Transverse colon (tissue), 4 donors: Measurements from ENCODE around the gene ZNF205. TPM values are rescaled to one million over a fixed set of nuclear protein-coding genes. Genes with fewer than 3 reads are reported as not detected.
"Not testable (repeated sequence)": the region's sequence is repeated elsewhere in the genome, so short reads cannot be mapped to it uniquely, and the experiment has no call there.

Experiments used
- DNase-seq: peaks from one replicate; pipeline ENCODE4 v3.0.0-alpha.2; 2019
- H3K27ac ChIP-seq, 4 donors: fragments of 200-600 bp; sonication (generic); 2 replicates each; pipeline ENCODE4 v1.5.1; 2016 to 2018; ENCODE audit warnings: inconsistent platforms in 4 of 4
- H3K27me3 ChIP-seq: fragments of 200-600 bp; sonication (generic); 2 replicates; pipeline ENCODE4 v1.5.1; 2017; ENCODE audit warnings: inconsistent platforms
- H3K36me3 ChIP-seq, 4 donors: fragments of 200-600 bp; sonication (generic); 2 replicates each; pipeline ENCODE4 v1.5.1; 2017 to 2019; ENCODE audit warnings: inconsistent platforms in 4 of 4
- H3K4me1 ChIP-seq, 4 donors: fragments of 200-600 bp; sonication (generic); 2 replicates each; pipeline ENCODE4 v1.5.1; 2017 to 2020; ENCODE audit warnings: inconsistent platforms in 4 of 4
- H3K4me3 ChIP-seq, 4 donors: fragments of 200-600 bp; sonication (generic); 1 replicate in 1 of 4; 2 replicates in 3 of 4; pipeline versions ENCODE4 v1.5.1 to v1.6.1; 2017 to 2019; ENCODE audit warnings: inconsistent platforms in 4 of 4
- H3K9me3 ChIP-seq, 2 donors: fragments of 200-600 bp; sonication (generic); 2 replicates each; pipeline ENCODE4 v1.5.1; 2017 to 2019; ENCODE audit warnings: inconsistent platforms in 2 of 2
- EP300 ChIP-seq: sonication (generic); formaldehyde crosslinking; IDR thresholded peaks from one replicate; pipeline ENCODE4 v1.6.1; 2017; ENCODE audit warnings: antibody characterized with exemption, low read depth
- POLR2A ChIP-seq: fragments of 450-650 bp; IDR thresholded peaks from one replicate; pipeline ENCODE4 v1.6.1; 2016; ENCODE audit warnings: antibody characterized with exemption, mild to moderate bottlenecking, moderate library complexity
- POLR2AphosphoS5 ChIP-seq, 3 donors: sonication (generic); formaldehyde crosslinking; IDR thresholded peaks; one replicate each; pipeline ENCODE4 v1.6.1; 2016; ENCODE audit warnings: antibody characterized with exemption in 3 of 3
- whole genome bisulfite sequencing, 2 donors: methylation state at CpG; one replicate each; pipeline ENCODE4 v1.1.5; 2018; ENCODE audit warnings: low coverage in 1 of 2; 5-methylcytosine and 5-hydroxymethylcytosine counted together
- in situ Hi-C, 4 donors: fragments of 200-750 bp; cut with MboI; loops; one replicate each; pipeline versions ENCODE4 v1.15.0 to v1.15.1; 2017; ENCODE audit warnings: low sequenced_read_pairs in 3 of 4, low pct_ligation_motif_present in 1 of 4, low pct_unique_long_range_greater_than_20kb in 1 of 4
- intact Hi-C: fragments of 100-400 bp; cut with DNase I; formaldehyde crosslinking; loops from one replicate; pipeline ENCODE4 v1.15.1; 2023; ENCODE audit warnings: low total_unique reads
- total RNA-seq, 4 donors: library from RNA; depleted of rRNA; stranded (reverse); fragments of >200 nt; gene quantifications; one replicate each; pipeline ENCODE4 v1.1.0, GENCODE V29; 2016
- TF ChIP-seq, protein P1 (sequence below), 5 experiments: fragments of 200-600 bp in 3 of 5; fragments of 450-650 bp in 2 of 5; sonication (generic) in 3 of 5; IDR thresholded peaks; 1 replicate in 2 of 5; 2 replicates in 3 of 5; pipeline ENCODE4 v1.5.1; 2016 to 2017; ENCODE audit warnings: antibody characterized with exemption in 5 of 5, inconsistent platforms in 3 of 5, mild to moderate bottlenecking in 2 of 5, moderate library complexity in 1 of 5

The ZNF205 gene
- total RNA-seq, 4 donors from 2014 or later = 5.2 to 16.3 (median 15.5) TPM

DNA sequence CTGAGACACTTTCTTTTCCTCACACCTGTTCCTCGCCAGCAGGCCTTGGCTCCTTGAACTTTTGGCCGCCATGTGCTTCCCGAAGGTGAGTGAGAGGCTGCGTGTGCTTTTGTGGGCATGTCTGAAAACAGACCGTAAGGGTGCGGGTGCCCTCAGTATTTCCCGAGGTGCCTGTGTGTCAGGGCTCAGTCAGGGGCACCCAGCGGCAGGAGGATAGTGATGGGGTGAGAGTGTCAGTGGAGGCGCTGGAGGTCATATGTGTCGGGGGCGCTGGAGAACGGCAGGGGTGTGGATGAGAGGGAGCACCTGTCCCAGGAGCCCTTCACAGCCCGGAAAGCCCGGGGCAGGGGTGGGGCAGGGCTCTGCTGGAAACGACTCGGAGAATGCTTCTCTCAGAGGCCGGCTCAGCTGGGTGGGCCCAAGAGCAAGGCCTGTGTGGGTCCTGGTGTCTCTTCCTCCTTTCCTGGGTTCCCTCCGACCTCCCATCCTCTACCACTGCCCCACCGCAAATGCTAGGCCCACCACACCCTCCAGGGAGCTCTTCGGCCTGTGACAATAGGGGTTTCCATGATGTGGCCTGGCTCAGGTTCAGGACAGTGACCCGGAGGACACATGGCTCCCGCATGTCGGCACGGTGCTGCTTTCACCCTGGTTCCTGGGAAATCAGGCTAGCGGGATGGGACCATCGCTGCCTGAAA lies 46.5 kb upstream of the ZNF205 start:
- no peak for DNase-seq
- TF ChIP-seq EP300 = no peak
- TF ChIP-seq, protein P1, sequence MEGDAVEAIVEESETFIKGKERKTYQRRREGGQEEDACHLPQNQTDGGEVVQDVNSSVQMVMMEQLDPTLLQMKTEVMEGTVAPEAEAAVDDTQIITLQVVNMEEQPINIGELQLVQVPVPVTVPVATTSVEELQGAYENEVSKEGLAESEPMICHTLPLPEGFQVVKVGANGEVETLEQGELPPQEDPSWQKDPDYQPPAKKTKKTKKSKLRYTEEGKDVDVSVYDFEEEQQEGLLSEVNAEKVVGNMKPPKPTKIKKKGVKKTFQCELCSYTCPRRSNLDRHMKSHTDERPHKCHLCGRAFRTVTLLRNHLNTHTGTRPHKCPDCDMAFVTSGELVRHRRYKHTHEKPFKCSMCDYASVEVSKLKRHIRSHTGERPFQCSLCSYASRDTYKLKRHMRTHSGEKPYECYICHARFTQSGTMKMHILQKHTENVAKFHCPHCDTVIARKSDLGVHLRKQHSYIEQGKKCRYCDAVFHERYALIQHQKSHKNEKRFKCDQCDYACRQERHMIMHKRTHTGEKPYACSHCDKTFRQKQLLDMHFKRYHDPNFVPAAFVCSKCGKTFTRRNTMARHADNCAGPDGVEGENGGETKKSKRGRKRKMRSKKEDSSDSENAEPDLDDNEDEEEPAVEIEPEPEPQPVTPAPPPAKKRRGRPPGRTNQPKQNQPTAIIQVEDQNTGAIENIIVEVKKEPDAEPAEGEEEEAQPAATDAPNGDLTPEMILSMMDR (IDR thresholded peaks at IDR 0.05) = no peak
- no peak for TF ChIP-seq POLR2A
- TF ChIP-seq POLR2AphosphoS5 (IDR thresholded peaks at IDR 0.05) = no peak
- H3K4me1 ChIP-seq = peaks cover 6 to 47% (median 29%) of the 10 kb centered on the region in 4 donors

DNA sequence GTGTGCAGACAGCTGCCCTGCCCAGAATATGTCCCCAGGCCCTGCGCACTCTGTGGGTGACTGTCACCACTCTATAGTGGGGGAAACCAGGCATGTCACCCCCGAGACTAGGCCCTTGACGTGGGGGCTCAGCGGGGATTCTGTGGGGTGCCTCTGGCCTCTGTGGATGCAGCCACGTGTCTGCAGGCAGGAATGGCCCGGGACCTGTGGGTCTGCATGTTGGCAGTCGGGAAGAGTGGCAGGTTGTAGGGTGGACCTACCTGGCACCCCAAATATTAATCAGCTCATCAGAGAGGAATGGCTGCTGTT lies 46.0 kb upstream of the ZNF205 start:
- intact Hi-C loops = no loop called here
- TF ChIP-seq, protein P1 (IDR thresholded peaks at IDR 0.05) = no peak
- TF ChIP-seq EP300 (no peak), POLR2AphosphoS5 (IDR thresholded peaks at IDR 0.05) (no peak), POLR2A (no peak)
- DNase-seq = no peak
- H3K9me3 ChIP-seq = no peaks in the 10 kb centered on the region
- peak overlapping the region in 3 of 4 donors; percentile 78 to 87 (median 84) for H3K27ac ChIP-seq
- H3K27me3 ChIP-seq = no peaks in the 10 kb centered on the region
- no peaks in the 10 kb centered on the region for H3K36me3 ChIP-seq
- in situ Hi-C loops = loop anchor here in 2 of 4 donors (10.0 kb wide), 1 partner anchor 58 kb away; no protein-coding TSS in a partner anchor
- peaks cover 6 to 47% (median 29%) of the 10 kb centered on the region in 4 donors for H3K4me1 ChIP-seq
- WGBS, 2 donors = 89 to 95% methylated on average over 4 to 7 of the region's 7 CpGs
- peak overlapping the region in 3 of 4 donors; percentile 21 to 50 (median 32) for H3K4me3 ChIP-seq

More for the DNA sequence above, 46.5 kb upstream of the ZNF205 start:
- WGBS, 2 donors = 59% methylated on average over 26 of the region's 26 CpGs; no CpG with 5 or more reads in 1 of the 2 donors
- Histone ChIP-seq H3K4me3 (peak overlapping the region; percentile 15 to 50 (median 26)), H3K36me3 (no peaks in the 10 kb centered on the region), H3K9me3 (no peaks in the 10 kb centered on the region), H3K27ac (peak overlapping the region; percentile 78 to 87 (median 81)), H3K27me3 (no peaks in the 10 kb centered on the region)
- intact Hi-C loops (no loop called here), in situ Hi-C loops (loop anchor here in 2 of 4 donors (10.0 kb wide), 1 partner anchor 59 kb away; no protein-coding TSS in a partner anchor)

DNA sequence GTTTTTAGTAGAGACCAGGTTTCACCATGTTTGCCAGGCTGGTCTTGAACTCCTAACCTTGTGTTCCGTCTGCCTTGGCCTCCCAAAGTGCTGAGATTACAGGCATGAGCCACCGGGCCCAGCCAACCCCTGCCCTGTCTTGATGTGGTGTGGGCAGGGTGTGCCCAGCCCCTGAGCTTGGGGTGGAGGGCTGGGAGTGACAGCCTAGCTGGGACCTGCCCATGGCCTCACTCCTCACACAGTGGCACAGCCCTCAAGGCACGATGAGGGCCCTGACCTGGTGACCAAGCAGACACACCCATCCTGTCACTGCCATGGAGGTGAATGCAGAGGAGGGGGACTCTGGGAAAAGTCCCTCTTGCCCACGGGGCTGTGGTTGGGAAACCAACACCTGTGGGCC lies 43.9 kb upstream of the ZNF205 start:
- intact Hi-C loops (no loop called here), in situ Hi-C loops (loop anchor here in 2 of 4 donors (10.0 kb wide), 1 partner anchor 56 kb away; no protein-coding TSS in a partner anchor)
- peak; percentile 44 for DNase-seq
- peaks cover 6 to 39% (median 26%) of the 10 kb centered on the region in 4 donors for H3K4me1 ChIP-seq
- 69 to 83% methylated on average over 1 to 3 of the region's 4 CpGs for WGBS, 2 donors
- peak overlapping the region in 2 of 4 donors; percentile 4 to 17 for H3K27ac ChIP-seq
- no peaks in the 10 kb centered on the region for H3K9me3 ChIP-seq
- no peaks in the 10 kb centered on the region for H3K36me3 ChIP-seq
- H3K27me3 ChIP-seq = no peaks in the 10 kb centered on the region
- TF ChIP-seq POLR2A = no peak
- TF ChIP-seq, protein P1 (IDR thresholded peaks at IDR 0.05) = no peak
- no peak for TF ChIP-seq EP300
- TF ChIP-seq POLR2AphosphoS5 (IDR thresholded peaks at IDR 0.05) = peak in 1 of 3 donors; percentile 54
- no peak overlapping the region for H3K4me3 ChIP-seq

DNA sequence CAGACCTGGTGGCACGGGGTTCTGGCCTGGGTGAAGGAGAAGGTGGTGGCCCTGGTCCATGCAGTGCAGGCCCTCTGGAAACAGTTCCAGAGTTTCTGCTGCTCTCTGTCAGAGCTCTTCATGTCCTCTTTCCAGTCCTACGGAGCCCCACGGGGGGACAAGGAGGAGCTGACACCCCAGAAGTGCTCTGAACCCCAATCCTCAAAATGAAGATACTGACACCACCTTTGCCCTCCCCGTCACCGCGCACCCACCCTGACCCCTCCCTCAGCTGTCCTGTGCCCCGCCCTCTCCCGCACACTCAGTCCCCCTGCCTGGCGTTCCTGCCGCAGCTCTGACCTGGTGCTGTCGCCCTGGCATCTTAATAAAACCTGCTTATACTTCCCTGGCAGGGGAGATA lies 43.2 kb upstream of the ZNF205 start:
- H3K27me3 ChIP-seq, intact Hi-C loops: not testable (repeated sequence)
- in situ Hi-C loops = loop anchor here in 2 of 4 donors (10.0 kb wide), 1 partner anchor 56 kb away; no protein-coding TSS in a partner anchor

More for the DNA sequence above, 43.2 kb upstream of the ZNF205 start:
- not testable (repeated sequence) for H3K4me3 ChIP-seq, H3K27ac ChIP-seq, H3K9me3 ChIP-seq, H3K36me3 ChIP-seq, DNase-seq
- H3K4me1 ChIP-seq = peaks cover 6 to 32% (median 24%) of the 10 kb centered on the region in 4 donors
- WGBS, 2 donors = 89% methylated on average over 10 of the region's 11 CpGs; no CpG with 5 or more reads in 1 of the 2 donors
